Bronchial epithelial cell (primary cell): Measurements from ENCODE around the gene SPTBN1. TPM values are rescaled to one million over a fixed set of nuclear protein-coding genes. Genes with fewer than 3 reads are reported as not detected.

Experiments
- DNase-seq: peaks from one replicate; pipeline ENCODE4 v3.0.0-alpha.2; 2010; ENCODE audit warnings: low read depth
- FAIRE-seq: peaks from 2 replicates; lab custom pipeline; 2011; peaks lifted over from hg19 to GRCh38; lab: Jason Lieb, UNC
- H3K27me3 ChIP-seq: 2 replicates; pipeline ENCODE4 v1.5.1; 2011; ENCODE audit warnings: low read length; ENCODE audit not compliant: control insufficient read depth, insufficient read depth
- H3K36me3 ChIP-seq: 2 replicates; pipeline ENCODE4 v1.5.1; 2011; ENCODE audit warnings: low read length; ENCODE audit not compliant: control insufficient read depth, insufficient read depth
- H3K4me3 ChIP-seq: 2 replicates; pipeline ENCODE4 v1.5.1; 2011; ENCODE audit warnings: mild to moderate bottlenecking, low read depth, low read length, control low read depth
- total RNA-seq: library from RNA; depleted of rRNA; stranded (reverse); fragments of >200 nt; gene quantifications from 2 replicates; pipeline ENCODE4 v1.2.1, GENCODE V29; 2014
- TF ChIP-seq, protein P1 (sequence below): IDR thresholded peaks from 2 replicates; pipeline ENCODE4 v1.5.1; 2011; ENCODE audit warnings: mild to moderate bottlenecking, moderate library complexity, low read length, control low read depth, inconsistent platforms; ENCODE audit not compliant: insufficient read depth, severe bottlenecking

The SPTBN1 gene
- total RNA-seq, 1 donor from 2014 or later, result 339 TPM

DNA sequence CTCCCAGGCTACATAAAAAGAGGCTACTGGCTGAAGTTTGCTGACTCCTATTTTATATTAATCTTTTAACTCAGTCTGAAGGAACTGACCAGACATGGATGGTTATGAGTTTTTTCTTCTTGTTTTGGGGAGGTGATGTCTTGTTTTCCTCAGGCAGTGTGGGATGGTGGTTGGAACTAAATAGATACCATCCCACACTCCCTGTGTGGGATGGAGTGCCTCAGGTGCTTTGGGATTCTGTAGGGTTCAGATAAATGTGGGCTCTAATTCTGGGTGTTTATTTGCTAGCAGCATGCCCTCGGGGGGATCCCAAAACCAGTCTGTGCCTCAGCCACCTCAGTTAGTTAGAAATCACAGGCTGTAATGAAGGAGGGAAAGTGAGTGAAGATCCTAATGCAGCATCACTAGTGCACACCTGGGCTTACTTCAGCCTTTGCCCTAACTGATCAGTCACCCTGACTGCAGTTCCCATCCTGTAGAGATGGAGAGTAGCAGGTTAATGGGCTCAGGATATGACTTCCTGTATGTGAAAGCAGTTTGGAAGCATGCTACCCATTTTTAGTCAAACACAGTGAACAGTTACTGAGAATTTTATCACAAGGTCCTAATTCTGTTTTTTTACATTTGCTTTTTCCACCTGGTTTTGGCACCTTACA is 132.2 kb downstream of the SPTBN1 start:
- TF ChIP-seq, protein P1, sequence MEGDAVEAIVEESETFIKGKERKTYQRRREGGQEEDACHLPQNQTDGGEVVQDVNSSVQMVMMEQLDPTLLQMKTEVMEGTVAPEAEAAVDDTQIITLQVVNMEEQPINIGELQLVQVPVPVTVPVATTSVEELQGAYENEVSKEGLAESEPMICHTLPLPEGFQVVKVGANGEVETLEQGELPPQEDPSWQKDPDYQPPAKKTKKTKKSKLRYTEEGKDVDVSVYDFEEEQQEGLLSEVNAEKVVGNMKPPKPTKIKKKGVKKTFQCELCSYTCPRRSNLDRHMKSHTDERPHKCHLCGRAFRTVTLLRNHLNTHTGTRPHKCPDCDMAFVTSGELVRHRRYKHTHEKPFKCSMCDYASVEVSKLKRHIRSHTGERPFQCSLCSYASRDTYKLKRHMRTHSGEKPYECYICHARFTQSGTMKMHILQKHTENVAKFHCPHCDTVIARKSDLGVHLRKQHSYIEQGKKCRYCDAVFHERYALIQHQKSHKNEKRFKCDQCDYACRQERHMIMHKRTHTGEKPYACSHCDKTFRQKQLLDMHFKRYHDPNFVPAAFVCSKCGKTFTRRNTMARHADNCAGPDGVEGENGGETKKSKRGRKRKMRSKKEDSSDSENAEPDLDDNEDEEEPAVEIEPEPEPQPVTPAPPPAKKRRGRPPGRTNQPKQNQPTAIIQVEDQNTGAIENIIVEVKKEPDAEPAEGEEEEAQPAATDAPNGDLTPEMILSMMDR, result no peak
- peaks cover 4% of the 10 kb centered on the region for H3K36me3 ChIP-seq
- no peak for DNase-seq
- no peaks in the 10 kb centered on the region for H3K27me3 ChIP-seq
- no peak for FAIRE-seq
- H3K4me3 ChIP-seq, result no peak overlapping the region

DNA sequence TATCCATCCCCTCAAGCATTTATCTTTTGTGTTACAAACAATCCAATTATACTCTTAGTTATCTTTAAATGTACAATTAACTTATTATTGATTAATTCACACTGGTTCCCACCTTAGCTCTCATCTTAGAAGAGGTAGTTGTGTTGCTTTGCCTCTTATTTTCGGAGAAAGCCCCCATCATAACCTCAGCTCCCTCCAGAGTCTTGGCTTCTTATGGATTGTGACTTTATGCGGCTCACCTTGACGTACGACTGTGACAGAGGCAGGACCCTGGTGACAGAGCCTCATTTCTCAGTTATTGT is 132.9 kb downstream of the SPTBN1 start:
- DNase-seq (no peak), FAIRE-seq (no peak)
- TF ChIP-seq, protein P1, result no peak
- Histone ChIP-seq H3K27me3 (no peaks in the 10 kb centered on the region), H3K4me3 (no peak overlapping the region), H3K36me3 (peaks cover 6% of the 10 kb centered on the region)

- DNase-seq (peak; percentile 72), FAIRE-seq (no peak)
- peaks cover 6% of the 10 kb centered on the region for H3K36me3 ChIP-seq
- TF ChIP-seq, protein P1, result no peak
- H3K4me3 ChIP-seq, result no peak overlapping the region
- no peaks in the 10 kb centered on the region for H3K27me3 ChIP-seq
Observed at GRCh38 chr2:54589340-54590215, 133.5 kb downstream of the SPTBN1 start.

GRCh38 chr2:54590216-54591120 is 134.3 kb downstream of the SPTBN1 start:
- Histone ChIP-seq H3K27me3 (no peaks in the 10 kb centered on the region), H3K4me3 (no peak overlapping the region), H3K36me3 (peaks cover 6% of the 10 kb centered on the region)
- TF ChIP-seq, protein P1, result no peak
- FAIRE-seq (no peak), DNase-seq (no peak)

GRCh38 chr2:54591551-54591950 is 135.4 kb downstream of the SPTBN1 start:
- DNase-seq, result no peak
- TF ChIP-seq, protein P1, result no peak
- no peak for FAIRE-seq

More at GRCh38 chr2:54591551-54591950, 135.4 kb downstream of the SPTBN1 start:
- Histone ChIP-seq H3K4me3 (no peak overlapping the region), H3K27me3 (no peaks in the 10 kb centered on the region), H3K36me3 (peaks cover 7% of the 10 kb centered on the region)
